ENCODE data around the gene SUCLG2. TPM values are rescaled to one million over a fixed set of nuclear protein-coding genes. Genes with fewer than 3 reads are reported as not detected.
A peak's percentile ranks its signal among the peaks of the same experiment; 100 is the strongest.

SUCLG2 gene
- total and polyA plus RNA-seq, 7 donors: 63.7 to 102 (median 90.5) TPM

- DNase-seq (no peak), ATAC-seq (no peak)
- no peak for TF ChIP-seq CTCF (IDR thresholded peaks at IDR 0.05)
- Histone ChIP-seq H3K27ac (no peak overlapping the region), H3K9me3 (no peaks in the 10 kb centered on the region), H3K4me1 (no peaks in the 10 kb centered on the region), H3K36me3 (ENCODE audit: insufficient read depth in 1 of 2, low read depth in 1 of 2) (no peaks in the 10 kb centered on the region), H3K27me3 (ENCODE audit: insufficient read depth in 3 of 3, low read length in 2 of 3) (no peaks in the 10 kb centered on the region), H3K4me3 (no peak overlapping the region)
- intact Hi-C loops (cut with DNase I): no loop called here
- 96 to 98% (median 98%) methylated on average over 2 of the region's 2 CpGs for WGBS, 3 donors
Observed at GRCh38 chr3:67419218-67419529, 235.2 kb downstream of the SUCLG2 start.

- DNase-seq: no peak
- H3K9me3 ChIP-seq: no peaks in the 10 kb centered on the region
- TF ChIP-seq CTCF (IDR thresholded peaks at IDR 0.05): no peak
- H3K27ac ChIP-seq: no peak overlapping the region
- intact Hi-C loops (cut with DNase I): no loop called here
- 89 to 91% (median 89%) methylated on average over 3 of the region's 3 CpGs for WGBS, 3 donors
- no peak overlapping the region for H3K4me3 ChIP-seq
- H3K4me1 ChIP-seq: no peaks in the 10 kb centered on the region
- H3K27me3 ChIP-seq (ENCODE audit: insufficient read depth in 3 of 3, low read length in 2 of 3): no peaks in the 10 kb centered on the region
- no peaks in the 10 kb centered on the region for H3K36me3 ChIP-seq (ENCODE audit: insufficient read depth in 1 of 2, low read depth in 1 of 2)
- peak in 1 of 4 donors; percentile 46 for ATAC-seq
Observed at GRCh38 chr3:67418426-67419217, 235.8 kb downstream of the SUCLG2 start.

DNA sequence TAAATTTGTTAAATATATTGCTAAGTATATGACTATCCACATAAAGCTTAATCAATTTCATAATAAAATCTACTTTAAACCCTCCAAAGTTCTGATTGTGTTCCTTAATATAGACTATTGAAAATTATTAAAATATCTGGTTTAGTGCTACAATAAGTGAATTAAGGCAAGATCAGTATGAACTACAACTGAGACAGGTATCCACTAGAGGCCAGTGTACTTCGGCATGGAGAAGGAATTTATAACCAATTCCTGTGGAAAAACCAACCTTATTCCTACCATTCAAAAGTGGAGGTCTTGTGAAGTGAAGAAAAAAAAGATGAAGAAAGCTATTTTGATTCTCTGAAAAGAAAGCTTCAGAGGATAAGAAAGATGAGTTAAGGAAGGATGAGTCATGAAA, 237.7 kb downstream of the SUCLG2 start:
- Histone ChIP-seq H3K27ac (no peak overlapping the region), H3K9me3 (no peaks in the 10 kb centered on the region), H3K27me3 (ENCODE audit: insufficient read depth in 3 of 3, low read length in 2 of 3) (no peaks in the 10 kb centered on the region), H3K4me3 (no peak overlapping the region), H3K36me3 (ENCODE audit: insufficient read depth in 1 of 2, low read depth in 1 of 2) (no peaks in the 10 kb centered on the region), H3K4me1 (peaks cover 3% of the 10 kb centered on the region)
- intact Hi-C loops (cut with DNase I): no loop called here
- no peak for ATAC-seq
- DNase-seq: no peak
- TF ChIP-seq CTCF (IDR thresholded peaks at IDR 0.05): no peak
- 83 to 94% (median 85%) methylated on average over 1 of the region's 1 CpG for WGBS, 3 donors

DNA sequence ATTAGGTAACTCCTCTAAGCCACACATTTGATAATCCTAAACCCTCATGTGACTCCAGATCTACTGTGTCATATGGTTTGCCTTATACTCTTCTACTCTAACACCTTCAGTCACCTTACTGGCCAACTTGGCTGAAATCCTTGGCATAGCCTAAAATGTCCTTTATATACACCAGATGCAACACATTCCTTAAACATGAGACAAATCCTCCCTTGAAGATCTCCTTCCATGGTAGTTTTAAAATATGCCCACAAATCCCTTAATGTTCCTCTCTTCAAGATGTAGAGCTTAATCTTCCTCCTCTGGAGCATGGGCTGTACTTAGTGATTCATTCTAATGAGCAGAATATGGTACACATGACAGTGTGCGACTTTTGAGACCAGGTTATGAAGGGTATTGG, 238.9 kb downstream of the SUCLG2 start:
- no peaks in the 10 kb centered on the region for H3K27me3 ChIP-seq (ENCODE audit: insufficient read depth in 3 of 3, low read length in 2 of 3)
- ATAC-seq (no peak), DNase-seq (no peak)
- TF ChIP-seq CTCF (IDR thresholded peaks at IDR 0.05): no peak
- no peak overlapping the region for H3K4me3 ChIP-seq
- H3K27ac ChIP-seq: no peak overlapping the region
- peaks cover 3% of the 10 kb centered on the region for H3K4me1 ChIP-seq
- WGBS, 3 donors: 2 to 40% (median 33%) methylated on average over 1 of the region's 1 CpG
- H3K36me3 ChIP-seq (ENCODE audit: insufficient read depth in 1 of 2, low read depth in 1 of 2): no peaks in the 10 kb centered on the region
- H3K9me3 ChIP-seq: no peaks in the 10 kb centered on the region
- intact Hi-C loops (cut with DNase I): no loop called here

GRCh38 chr3:67414740-67415139, 239.7 kb downstream of the SUCLG2 start:
- Histone ChIP-seq H3K27ac (no peak overlapping the region), H3K36me3 (ENCODE audit: insufficient read depth in 1 of 2, low read depth in 1 of 2) (no peaks in the 10 kb centered on the region), H3K9me3 (no peaks in the 10 kb centered on the region), H3K4me1 (peaks cover 3% of the 10 kb centered on the region), H3K4me3 (no peak overlapping the region), H3K27me3 (ENCODE audit: insufficient read depth in 3 of 3, low read length in 2 of 3) (no peaks in the 10 kb centered on the region)
- no peak for ATAC-seq
- WGBS, 3 donors: 96 to 99% (median 96%) methylated on average over 5 of the region's 5 CpGs
- intact Hi-C loops (cut with DNase I): no loop called here
- DNase-seq: no peak
- no peak for TF ChIP-seq CTCF (IDR thresholded peaks at IDR 0.05)

All from psoas muscle (tissue), 8 donors.